ENCODE data around the gene VWA8. TPM values are rescaled to one million over a fixed set of nuclear protein-coding genes. Genes with fewer than 3 reads are reported as not detected.

The VWA8 gene
- total and polyA plus RNA-seq, 2 of the 13 experiments (the other 11 are each of a cell fraction or from before 2014, with no cell fraction given): 9.1 to 17.3 TPM

- TF ChIP-seq SNAPC2 (CRISPR knock-in tag; IDR thresholded peaks at IDR 0.05) (no peak), ERF (CRISPR knock-in tag; IDR thresholded peaks at IDR 0.05) (no peak), ZNF770 (CRISPR knock-in tag; IDR thresholded peaks at IDR 0.05) (no peak), ZNF260 (CRISPR knock-in tag; IDR thresholded peaks at IDR 0.05; ENCODE audit: borderline replicate concordance, low read depth) (no peak), ZFP37 (CRISPR knock-in tag; IDR thresholded peaks at IDR 0.05; ENCODE audit: borderline replicate concordance) (no peak), ELF3 (CRISPR knock-in tag; IDR thresholded peaks at IDR 0.05) (0 out of 2 replicates have a peak, but pooled peaks have one; percentile 23), NFE2 (CRISPR knock-in tag; IDR thresholded peaks at IDR 0.05) (no peak), CBFB (CRISPR knock-in tag; IDR thresholded peaks at IDR 0.05) (no peak), NAIF1 (CRISPR knock-in tag; IDR thresholded peaks at IDR 0.05; ENCODE audit: borderline replicate concordance) (no peak), ZFP41 (CRISPR knock-in tag; IDR thresholded peaks at IDR 0.05; ENCODE audit: borderline replicate concordance) (no peak), HNF1B (CRISPR knock-in tag; IDR thresholded peaks at IDR 0.05) (no peak), SALL1 (CRISPR knock-in tag; IDR thresholded peaks at IDR 0.05) (peak; percentile 54; the same call in 1 of the 2 replicates), HDAC6 (IDR thresholded peaks at IDR 0.05; ENCODE audit: low read depth, low read length) (no peak), HNF4G (IDR thresholded peaks at IDR 0.05; ENCODE audit: borderline replicate concordance, low read depth, low read length) (peak; percentile 58), HNF4G (CRISPR knock-in tag; IDR thresholded peaks at IDR 0.05; ENCODE audit: borderline replicate concordance, low read depth) (no peak), PATZ1 (CRISPR knock-in tag; IDR thresholded peaks at IDR 0.05) (peak; percentile 71), ZNF567 (CRISPR knock-in tag; IDR thresholded peaks at IDR 0.05; ENCODE audit: borderline replicate concordance) (no peak), ATF4 (CRISPR knock-in tag; IDR thresholded peaks at IDR 0.05) (no peak), CERS6 (CRISPR knock-in tag; IDR thresholded peaks at IDR 0.05) (no peak), ZNF17 (CRISPR knock-in tag; IDR thresholded peaks at IDR 0.05) (no peak), TCF7 (IDR thresholded peaks at IDR 0.05; ENCODE audit: low read depth) (peak; percentile 85)
Observed at GRCh38 chr13:41606646-41607045, 354.3 kb downstream of the VWA8 start (continued).
